HS-27A (cell line): ENCODE results near the gene GIPC1.

ENCODE experiments used
- DNase-seq: peaks from one replicate; pipeline ENCODE4 v3.0.0-alpha.2; 2012; ENCODE audit warnings: low read depth, missing footprints

The GIPC1 gene

DNA sequence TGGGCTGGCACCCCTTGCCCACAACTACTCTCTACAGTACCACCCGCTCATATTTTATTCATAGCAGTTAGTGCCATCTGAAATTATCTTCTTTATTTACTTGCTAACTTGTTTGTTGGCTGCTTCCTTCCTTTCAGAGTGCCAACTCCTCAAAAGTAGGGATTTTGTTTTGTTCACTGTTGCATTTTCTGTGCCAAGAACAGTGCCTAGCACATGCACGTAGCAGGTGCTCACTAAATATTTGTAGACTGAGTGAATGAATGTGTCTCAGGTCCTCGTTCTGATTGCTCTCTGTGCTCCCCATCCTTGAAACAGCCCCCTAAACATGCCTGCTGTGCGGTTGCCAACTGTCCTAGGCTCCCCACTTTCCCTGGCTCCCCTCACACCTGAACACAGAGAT is 1.5 kb downstream of the GIPC1 start:
- no peak for DNase-seq

DNA sequence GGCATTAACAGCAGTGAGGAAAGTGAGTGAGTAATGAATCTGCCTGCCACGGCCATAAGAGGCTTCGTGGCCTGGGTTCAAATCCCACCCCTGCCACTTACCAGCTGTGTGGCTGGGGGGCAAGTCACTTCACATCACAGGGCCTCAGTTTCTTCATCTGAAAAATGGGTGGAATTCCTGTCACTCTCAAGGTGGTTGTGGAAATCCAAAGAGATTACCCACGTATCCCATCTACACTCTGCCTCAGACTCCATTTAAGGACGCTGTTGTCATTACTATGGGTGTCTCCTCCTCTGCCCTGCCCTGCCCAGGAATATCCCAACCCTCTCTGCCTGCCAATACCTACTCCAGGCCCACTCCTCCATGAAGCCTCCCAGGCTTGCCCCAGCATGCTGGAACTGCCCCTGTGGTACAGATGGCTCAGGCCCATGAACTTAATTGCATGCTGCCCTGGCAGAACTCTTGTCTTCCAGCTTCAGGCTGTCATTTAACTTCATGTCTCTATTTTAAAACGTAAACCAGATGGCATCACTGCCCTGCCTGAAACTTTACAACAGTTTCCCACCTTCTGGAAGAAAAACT is 3.1 kb downstream of the GIPC1 start:
- DNase-seq = no peak

DNA sequence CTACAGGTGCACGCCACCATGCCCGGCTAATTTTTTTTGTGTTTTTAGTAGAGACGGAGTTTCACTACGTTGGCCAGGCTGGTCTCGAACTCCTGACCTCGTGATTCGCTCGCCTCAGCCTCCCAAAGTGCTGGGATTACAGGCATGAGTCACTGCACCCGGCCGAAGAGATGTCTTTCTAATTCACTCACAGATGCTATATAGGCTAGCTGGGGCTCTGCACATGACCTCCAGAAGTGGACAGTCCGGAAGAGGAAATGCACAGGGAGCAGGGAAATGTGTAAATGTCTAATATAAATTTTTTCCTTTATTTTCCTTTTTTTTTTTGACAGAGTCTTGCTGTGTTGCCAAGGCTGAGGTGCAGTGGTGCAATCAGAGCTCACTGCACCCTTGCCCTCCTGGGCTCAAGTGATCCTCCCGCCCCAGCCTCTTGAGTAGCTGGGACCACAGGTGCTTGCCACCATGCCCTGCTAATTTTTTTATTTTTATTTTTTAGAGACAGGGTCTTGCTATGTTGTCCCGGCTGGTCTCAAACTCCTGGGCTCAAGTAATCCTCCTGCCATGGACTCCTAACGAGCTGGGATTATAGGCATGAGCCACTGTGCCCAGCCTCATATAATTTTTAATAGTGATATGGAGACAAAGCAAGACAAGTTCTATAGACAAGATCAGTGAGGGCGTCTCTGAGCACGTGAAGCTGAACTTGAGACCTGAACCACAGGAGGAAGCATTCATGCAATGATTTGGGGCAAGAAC is 8.4 kb downstream of the GIPC1 start:
- no peak for DNase-seq

DNA sequence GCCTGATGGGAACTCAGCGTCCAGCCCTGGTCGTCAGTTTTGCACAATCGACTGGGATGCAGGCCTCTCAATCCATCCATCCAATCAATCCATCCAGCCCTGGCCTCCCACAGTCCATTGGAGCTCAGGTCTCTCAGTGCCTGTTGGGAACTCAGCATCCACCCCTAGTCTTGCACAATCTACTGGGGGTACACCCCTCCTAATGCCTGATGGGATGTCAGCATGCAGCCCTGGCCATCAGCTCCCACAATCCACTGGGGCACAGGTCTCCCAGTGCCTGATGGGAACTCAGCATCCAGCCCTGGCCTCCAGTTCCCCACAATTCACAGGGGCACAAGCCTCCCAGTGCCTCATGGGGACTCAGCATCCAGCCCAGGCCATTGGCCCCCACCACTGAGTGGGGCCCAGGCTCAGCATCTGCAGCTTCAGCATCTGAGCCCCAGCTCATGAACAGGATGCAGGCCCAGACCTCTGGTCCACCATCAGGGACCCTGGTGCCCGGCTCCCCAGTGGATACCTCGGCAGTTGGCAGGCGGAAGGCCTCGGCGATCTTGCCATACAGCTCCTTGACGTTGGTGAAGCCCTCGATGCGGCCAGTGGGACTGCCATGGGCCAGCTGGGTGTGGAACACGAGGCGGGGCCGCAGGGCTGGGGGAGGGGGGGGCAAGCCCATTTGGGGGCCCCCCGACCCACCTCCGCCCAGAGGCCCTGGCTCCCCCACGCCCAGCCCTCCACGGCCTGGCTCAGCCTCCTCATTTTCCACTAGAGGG is 13.6 kb downstream of the GIPC1 start:
- no peak for DNase-seq

DNA sequence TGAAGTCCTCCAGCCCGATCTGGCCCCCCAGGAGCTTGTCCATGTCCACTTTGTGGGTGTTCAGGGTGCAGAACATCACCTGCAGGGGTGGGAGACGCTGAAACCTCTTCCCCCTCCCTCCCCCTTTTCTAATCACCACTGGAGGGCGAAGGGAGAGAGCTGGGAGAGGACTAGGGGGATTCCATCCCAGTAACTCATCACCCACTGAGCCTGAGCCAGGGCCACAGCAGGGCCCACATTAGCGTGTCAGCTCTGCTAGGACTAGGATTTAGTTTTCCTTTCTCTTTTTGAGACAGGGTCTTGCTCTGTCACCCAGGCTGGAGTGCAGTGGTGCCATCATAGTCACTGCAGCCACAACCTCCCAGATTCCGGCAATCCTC is 15.2 kb downstream of the GIPC1 start:
- DNase-seq = no peak

DNA sequence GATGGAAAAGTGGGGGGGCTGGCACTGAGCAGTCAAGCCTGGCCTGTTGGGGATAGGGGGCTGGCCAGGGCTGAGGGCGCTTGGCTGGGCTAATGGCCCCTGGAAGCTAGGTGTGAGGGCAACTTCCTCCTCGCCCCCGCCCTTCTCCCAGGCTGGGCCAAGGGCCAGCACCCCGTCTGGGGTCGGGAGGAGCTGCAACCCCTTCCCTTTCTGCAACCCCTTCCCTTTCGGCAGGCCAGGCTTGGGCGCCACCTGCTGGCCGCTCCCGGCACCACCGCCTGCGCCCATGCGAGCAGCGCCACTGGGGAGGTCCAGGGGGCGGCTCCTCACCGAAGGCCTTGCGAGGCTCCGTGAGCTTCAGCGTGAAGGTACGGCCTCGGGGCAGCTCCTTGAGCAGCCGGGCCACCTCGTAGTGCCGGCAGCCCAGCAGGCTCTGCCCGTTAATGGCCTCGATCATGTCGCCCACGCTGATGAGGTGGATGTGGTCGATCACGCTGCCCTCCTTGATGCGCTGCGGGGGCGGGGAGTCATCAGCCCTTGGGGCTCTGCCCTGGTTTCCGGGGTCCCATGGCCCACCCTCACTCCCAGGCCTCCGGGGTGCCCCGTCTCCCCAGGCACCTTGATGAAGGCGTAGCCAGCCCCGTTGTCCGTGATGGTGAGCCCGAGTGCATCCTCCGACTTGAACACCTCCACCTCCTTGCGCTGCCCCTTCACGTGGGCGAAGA is 15.8 kb downstream of the GIPC1 start:
- no peak for DNase-seq

DNA sequence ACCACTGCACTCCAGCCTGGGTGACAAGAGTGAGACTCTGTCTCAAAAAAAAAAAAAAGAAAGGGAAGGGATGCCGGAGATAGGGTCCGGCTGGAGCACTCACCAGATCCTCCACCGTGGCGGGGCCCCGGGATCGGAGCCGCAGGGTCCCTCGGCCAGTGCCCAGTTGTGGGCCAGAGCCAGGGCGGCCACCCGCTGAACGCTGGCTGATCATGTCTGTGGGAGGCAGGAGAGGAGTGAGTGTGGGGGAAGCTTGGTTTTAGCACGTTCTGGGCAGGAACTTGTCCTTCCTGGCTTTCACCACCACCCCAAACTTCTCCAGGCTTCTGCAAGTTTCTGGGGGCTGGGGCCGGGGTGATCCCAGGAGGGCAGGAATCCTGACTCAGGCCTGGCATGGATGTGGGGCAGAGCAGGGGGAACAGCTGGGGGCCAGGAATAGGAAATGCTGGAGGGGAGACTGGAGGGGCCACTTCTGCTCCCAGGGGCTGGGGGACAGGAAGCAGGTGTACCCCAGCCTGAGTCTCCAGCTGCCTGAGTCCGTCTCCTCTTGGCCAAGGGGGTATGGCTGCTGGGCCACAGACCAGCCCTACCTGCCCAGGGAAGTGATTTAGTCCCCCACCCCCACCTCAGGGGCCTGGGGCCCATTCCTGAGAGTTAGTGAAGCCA is 16.5 kb downstream of the GIPC1 start:
- no peak for DNase-seq

DNA sequence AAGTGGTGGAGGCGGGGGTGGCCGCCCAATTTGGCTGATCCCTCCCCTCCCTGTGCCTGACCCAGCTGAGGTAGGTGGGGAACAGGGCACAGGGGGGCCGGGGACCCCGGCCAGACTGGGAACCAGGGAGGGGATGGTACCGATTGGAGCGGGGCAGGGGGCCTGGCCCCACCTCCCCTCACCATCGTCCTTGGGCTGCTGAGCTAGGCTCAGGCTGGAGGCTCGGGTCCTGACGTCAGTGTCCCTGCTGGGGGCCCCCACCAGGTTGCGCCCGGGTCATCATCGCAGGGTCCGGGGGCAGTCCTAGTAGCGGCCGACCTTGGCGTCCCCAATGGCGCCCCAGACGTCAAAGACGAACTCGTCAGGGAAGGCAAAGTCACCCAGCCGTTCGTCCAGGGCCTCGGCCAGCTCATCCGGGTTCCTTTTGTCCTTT is 17.8 kb downstream of the GIPC1 start:
- DNase-seq = no peak

DNA sequence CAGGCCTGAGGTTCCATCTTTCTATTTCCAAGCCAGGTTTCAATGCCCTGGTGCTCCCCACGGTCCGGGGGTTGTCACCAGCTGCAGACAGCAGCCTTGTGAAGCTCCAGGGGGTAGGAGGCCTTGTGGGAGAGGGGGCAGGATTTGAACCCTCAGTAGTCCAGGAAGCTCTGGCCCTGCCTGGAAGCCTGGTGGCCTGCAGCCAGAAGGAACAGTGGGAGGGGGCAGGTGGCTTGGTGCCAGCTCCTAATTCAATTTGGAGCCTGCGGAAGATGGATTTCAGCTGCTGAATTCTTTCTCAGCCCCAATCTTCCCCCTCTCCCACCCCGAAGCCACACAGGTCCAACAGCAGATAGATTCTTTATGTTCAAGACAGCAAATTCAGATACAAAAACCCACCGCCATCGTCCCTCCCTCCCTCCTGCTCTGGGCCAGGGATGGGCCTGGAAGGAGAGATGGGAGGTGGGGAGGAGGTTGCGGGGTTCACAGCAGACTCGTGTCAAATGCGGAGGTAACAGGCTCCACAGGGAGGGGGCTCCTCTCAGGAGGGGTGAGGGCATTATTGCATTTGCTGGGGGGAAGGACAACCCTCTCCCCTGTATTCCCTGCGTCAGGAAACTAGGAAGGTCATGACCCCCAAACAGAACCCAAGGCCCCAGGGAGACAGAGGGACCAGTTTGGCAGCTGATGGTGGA is 18.4 kb downstream of the GIPC1 start:
- DNase-seq = no peak

DNA sequence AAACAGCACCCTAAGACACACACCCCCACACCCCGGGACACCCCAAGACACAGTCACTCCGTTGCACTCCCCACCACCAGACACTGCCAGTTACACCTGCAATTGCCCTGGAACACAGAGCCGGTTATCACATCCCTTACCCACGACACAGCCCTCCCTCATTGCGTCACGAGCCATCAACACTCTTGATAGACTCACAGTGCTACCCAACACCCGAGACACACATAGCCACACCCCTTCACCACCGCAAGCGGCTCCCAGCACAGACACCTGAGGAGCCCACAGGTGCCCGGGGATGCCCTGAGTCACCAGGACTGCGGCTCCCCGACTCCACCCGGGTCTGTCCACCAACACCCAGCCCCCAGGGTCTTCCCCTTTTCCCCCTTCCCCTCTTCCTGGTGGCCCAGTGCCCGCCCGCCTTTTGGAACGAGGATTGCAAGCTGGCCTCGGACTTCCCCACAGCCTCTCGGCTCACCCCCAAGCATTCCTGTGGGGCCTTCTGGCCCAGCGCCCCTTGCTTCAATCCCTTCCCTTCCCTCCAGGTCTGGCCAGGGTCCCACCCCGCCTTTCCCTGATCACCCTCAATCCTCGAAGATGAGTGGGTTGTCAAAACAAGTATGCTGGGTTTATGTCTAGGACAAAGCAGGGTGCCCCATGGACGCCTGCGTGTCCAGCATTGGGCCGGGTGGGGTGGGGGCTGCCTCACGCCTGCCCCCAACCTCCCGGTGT is 19.1 kb downstream of the GIPC1 start:
- DNase-seq = no peak

DNA sequence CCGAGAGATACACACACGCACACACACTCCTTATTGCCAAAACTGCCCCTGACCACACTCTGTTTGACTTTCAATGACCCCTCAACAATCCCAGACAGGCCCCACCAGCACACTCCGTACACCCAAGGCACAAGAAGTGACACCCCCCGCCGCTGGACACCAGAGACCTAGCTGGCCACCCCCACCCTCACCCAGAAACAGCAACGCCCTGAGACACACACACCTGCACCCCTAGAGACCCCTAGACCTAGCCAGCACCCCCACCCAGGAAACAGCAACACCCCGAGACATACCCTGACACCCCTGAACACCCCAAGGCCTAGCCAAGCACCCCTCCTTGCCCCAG is 19.6 kb downstream of the GIPC1 start:
- no peak for DNase-seq

DNA sequence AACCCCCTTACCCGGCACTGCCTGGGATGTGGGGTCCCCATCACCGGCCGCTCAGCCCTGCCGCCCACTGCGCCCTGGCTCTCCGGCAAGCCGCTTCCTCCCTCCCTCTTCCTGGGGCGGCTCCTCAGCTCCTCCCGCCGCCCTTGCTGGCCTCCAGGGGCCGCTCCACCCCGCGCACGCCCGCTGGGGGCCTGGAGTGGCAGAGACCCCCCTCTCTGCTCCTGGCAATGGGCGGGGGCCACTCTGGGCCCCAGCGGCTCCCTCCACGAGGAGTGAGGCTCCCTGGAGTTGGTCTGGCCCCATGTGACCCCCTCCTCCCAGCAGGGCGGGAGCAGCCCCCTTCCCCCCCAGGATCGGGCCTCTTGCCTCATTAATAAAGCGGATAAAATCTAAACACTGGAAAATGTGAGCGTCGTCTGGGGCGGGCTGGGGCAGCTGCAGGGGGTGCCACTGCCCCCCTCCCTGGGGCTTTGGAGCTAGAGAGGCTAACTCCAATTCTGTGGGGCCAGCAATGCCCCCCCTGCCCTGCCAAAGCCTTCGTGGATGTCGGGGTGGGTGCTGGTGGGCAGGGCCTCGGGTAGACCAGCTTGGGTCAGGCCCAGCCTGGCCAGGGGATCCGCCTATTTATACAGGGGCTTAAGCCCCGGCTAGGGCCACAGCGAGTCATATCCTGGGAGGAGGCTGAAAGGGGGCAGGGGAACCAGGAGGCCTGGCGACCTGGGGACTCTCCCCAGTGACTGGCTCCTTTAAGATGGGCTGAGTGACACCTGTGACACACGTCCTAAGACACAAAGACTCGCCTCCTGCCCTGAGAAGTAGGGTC is 20.5 kb downstream of the GIPC1 start, which contains the start of gene PTGER1:
PTGER1 (minus strand) TSS at position 104 of the 823 bp plus-strand sequence. CDS start 1,034 bp downstream, outside the sequence.
- no peak for DNase-seq

DNA sequence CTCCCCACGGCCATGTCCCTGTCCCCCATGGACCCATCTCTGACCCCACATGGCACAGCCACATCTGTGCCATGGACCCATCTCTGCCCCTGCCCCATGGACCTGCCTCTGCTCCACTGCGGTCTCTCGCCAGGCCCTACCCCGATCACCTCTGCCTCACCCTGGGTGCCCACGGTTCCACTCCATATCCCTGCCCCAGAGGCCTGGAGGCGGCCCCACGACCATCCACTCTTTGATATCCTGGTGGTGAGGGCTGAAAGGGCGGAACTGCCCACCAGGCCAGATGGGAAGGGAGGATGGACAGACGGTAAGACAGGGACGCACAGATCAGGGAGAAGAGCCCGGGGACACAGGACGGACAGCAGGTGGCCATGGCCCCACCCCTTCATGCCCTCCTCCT is 21.1 kb downstream of the GIPC1 start:
- no peak for DNase-seq

DNA sequence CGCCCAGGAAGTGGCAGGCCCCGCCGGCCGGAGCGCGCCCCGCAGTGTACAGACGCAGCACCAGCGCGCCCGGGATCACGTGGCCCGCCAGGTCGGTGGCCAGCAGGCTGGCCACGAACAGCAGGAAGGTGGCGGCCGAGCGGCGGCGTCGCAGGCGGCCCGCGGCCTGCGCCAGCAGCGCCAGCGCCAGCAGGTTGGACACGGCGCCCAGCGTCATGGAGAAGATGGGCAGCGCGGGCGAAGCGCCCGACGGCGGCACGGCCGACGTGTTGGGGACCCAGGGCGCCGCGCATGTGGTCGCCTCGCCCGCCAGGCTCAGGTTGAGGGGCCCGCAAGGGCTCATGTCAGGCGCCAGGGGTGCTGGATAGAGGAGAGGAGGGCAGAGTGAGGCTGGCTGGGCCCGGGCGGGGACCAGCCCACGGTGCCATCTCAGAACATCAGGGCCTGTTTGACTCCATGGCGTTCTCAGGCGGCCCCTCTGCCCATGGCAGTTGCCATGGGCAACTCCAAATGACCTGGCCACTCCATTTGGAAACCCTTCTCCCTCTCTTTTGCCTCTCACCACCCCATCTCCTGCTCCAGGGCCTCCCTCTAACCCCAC is 21.8 kb downstream of the GIPC1 start:
- no peak for DNase-seq

DNA sequence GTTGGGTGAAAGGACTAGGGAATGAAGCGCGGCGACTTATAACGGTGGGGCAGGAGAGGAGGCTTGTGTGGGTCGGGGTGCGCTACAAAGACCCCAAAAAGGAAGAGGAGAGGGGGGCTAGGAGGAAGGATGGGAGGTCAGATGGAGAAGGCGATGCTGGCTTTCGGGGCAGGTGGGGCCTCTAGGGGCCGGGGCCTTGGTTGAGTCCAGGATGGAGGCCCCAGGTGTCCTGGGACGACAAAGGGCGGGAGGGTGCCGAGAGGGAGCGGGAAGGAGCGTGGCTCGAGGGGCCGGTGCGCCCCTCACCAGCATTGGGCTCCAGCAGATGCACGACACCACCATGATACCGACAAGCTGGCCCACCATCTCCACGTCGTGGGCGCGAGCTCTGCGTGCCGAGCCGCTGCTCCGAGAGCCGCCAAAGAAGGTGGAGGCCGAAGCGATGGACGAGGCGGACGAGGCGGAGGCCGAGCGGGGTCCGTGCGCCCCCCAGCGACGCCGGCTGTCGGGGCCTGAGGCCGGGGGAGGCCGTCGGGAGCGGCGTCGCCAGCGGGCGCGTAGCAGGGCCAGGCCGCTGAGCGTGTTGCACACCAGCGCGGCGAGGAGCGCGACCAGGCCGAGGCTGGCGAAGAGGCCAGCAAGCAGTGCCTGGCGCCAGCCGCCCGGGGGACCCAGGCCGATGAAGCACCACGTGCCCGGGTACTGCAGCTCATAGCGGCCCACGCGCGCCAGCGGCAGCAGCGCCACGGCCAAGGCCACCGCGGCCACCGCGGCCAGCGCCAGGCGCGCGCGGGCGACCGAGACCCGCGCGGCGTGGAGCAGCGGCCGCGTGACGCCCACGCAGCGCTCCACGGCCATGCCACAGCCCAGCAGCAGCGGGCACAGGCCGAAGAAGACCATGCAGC is 22.6 kb downstream of the GIPC1 start:
- no peak for DNase-seq

DNA sequence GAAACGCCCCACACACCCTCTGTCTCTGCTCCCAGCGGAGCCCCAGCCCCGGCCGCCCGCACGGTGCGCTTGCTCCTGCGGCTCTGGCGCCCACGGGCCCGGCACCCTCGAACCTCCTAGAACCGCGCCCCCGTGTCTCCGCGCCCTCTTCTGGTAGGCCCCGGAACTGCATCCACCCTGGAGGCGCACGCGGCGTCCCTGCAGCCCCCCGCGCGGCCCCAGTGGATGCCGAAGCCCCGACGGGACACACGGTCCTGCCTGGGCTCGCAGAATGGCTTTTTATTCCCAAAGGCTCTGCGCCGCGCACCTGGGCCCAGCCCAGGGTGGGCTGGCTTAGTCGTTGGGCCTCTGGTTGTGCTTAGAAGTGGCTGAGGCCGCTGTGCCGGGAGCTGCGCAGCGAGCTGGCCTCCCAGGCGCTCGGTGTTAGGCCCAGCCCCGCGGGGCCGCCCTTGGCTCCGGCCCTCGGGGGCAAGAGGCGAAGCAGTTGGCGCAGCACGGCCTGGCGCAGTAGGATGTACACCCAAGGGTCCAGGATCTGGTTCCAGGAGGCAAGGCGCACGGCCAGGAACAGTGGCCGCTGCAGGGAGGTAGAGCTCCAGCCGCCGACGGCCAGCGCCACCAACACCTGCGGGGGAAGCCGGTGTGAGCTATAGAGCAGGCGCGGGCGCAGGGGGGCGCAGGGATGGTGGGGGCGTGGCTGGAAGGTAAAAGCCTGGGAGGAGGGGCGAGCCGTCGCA is 23.6 kb downstream of the GIPC1 start:
- no peak for DNase-seq

DNA sequence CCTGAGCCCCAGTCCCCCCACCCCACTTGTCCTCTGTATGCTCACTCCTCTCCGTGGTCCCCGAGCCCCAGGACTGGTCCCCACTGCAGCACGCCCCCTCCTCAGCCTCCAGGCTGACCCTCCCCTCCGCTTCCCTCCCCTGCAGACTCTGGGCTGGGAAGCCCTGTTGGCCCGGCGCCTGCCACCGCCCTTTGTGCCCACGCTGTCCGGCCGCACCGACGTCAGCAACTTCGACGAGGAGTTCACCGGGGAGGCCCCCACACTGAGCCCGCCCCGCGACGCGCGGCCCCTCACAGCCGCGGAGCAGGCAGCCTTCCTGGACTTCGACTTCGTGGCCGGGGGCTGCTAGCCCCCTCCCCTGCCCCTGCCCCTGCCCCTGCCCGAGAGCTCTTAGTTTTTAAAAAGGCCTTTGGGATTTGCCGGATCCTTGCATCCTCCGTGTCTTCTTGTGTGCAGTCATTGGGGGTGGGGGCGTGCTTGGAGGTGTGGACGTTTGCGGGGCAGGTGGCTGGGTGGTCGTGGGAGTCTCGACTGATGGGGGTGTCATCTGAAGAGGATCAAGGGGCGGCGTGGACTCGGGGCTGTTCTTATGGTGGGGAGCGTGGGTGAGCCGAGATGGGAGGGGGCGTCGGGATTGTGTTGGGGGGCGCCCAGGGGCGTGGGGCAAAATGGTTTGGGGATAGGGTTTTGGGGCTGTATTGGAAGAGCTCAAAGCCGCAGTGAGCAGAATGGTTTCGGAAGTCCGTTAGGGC is 24.3 kb downstream of the GIPC1 start:
- DNase-seq = no peak
